Mesendoderm (in vitro differentiated cells): ENCODE data around the gene SQOR.

Experiments
- DNase-seq: peaks from one replicate; pipeline ENCODE4 v3.0.0; 2013
- H2AK5ac ChIP-seq: 2 replicates; pipeline ENCODE4 v1.6.1; 2013; ENCODE audit warnings: low read length, inconsistent platforms
- H2BK120ac ChIP-seq: 2 replicates; pipeline ENCODE4 v1.6.1; 2013; ENCODE audit warnings: low read depth, mild to moderate bottlenecking, low read length, moderate library complexity, mixed read lengths
- H2BK15ac ChIP-seq: replicated peaks from 2 replicates; pipeline ENCODE4 v1.6.1; 2013; ENCODE audit warnings: low read depth, mild to moderate bottlenecking, moderate library complexity
- H2BK5ac ChIP-seq: 2 replicates; pipeline ENCODE4 v1.6.1; 2013; ENCODE audit warnings: low read length, inconsistent platforms
- H3K18ac ChIP-seq: 2 replicates; pipeline ENCODE4 v1.6.1; 2013; ENCODE audit warnings: mild to moderate bottlenecking, low read length, mixed read lengths
- H3K23ac ChIP-seq: one replicate; pipeline ENCODE4 v1.6.1; 2013; ENCODE audit warnings: low read length
- H3K27ac ChIP-seq: 2 replicates; pipeline ENCODE4 v1.5.1; 2013; ENCODE audit warnings: low read depth, mild to moderate bottlenecking, inconsistent platforms, low read length, moderate library complexity
- H3K27me3 ChIP-seq: 2 replicates; pipeline ENCODE4 v1.6.1; 2013; ENCODE audit warnings: low read length, control low read depth, mild to moderate bottlenecking, inconsistent platforms; ENCODE audit not compliant: insufficient read depth, poor library complexity
- H3K36me3 ChIP-seq: 2 replicates; pipeline ENCODE4 v1.6.1; 2013; ENCODE audit warnings: low read length, inconsistent platforms; ENCODE audit not compliant: control insufficient read depth, insufficient read depth
- H3K4ac ChIP-seq: one replicate; pipeline ENCODE4 v1.6.1; 2013; ENCODE audit warnings: low read depth, mild to moderate bottlenecking, low read length, moderate library complexity
- H3K4me1 ChIP-seq: 2 replicates; pipeline ENCODE4 v1.6.1; 2013; ENCODE audit warnings: low read depth, low read length, inconsistent platforms; ENCODE audit not compliant: control insufficient read depth
- H3K4me2 ChIP-seq: 2 replicates; pipeline ENCODE4 v1.6.1; 2013; ENCODE audit warnings: low read length
- H3K4me3 ChIP-seq: 2 replicates; pipeline ENCODE4 v1.5.1; 2013; ENCODE audit warnings: mild to moderate bottlenecking, low read length
- H3K56ac ChIP-seq: one replicate; pipeline ENCODE4 v1.6.1; 2013; ENCODE audit warnings: low read length
- H3K79me1 ChIP-seq: 2 replicates; pipeline ENCODE4 v1.6.1; 2013; ENCODE audit warnings: low read length, inconsistent platforms
- H3K79me2 ChIP-seq: 2 replicates; pipeline ENCODE4 v1.6.1; 2013; ENCODE audit warnings: mild to moderate bottlenecking, low read length; ENCODE audit not compliant: control insufficient read depth, insufficient read depth
- H3K9ac ChIP-seq: 2 replicates; pipeline ENCODE4 v1.6.1; 2013; ENCODE audit warnings: low read length, inconsistent platforms
- H4K5ac ChIP-seq: one replicate; pipeline ENCODE4 v1.6.1; 2013; ENCODE audit warnings: low read length
- H4K8ac ChIP-seq: one replicate; pipeline ENCODE4 v1.6.1; 2013; ENCODE audit warnings: low read depth, mild to moderate bottlenecking, control low read depth, low read length, moderate library complexity
- WGBS: extraction: QIAGEN DNeasy Blood & Tissue Kit; methylation state at CpG from one replicate; pipeline ENCODE4 v1.1.7; 2013; ENCODE audit warnings: low lambda C conversion rate, missing lambda C conversion rate; ENCODE audit not compliant: insufficient coverage; ENCODE audit errors: extremely low coverage; 5-methylcytosine and 5-hydroxymethylcytosine counted together

The SQOR gene

DNA sequence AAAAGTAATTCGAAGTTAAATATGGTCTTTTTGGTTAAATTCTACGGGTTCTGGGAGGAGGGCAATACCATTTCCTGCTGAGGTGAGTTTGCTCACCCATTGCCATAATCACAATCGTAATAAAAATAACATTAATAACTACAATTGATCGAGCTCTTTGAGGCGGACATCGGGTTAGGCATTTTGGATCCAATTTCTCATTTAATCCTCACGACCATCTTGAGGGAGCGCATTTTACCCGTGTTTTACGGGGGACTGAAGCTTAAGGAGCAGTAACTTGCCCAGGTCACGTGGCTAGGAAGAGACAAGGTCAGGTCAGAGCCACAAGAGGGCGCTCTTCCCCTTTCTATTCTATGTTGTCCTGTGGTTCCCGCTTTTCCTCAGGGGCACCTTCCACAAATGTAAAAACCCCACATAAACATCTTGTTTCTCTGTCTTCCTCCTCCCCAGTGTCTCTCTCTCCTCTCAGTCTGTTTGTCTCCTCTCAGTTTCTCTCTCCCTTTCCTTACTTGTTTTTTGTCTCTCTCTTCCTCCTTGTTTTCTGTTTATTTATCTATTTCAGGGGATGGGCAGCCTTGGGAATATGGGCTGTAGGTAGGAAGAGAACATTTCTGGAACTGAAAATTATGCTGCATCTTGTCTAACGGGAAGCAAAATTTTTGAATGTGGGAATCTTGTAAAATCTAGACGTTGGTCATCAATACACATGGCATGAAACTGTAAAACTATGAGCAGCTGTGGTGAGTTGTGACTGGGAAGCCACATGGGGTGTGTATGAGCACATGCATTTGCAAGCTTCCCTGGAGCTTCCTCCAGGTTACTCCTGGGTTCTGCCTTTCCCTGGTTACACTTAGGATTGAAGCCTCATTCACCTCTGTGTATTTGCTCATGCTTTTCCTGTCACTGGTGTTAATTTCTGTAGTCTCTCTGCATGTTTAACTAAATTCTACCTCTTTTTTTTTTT is 71.0 kb downstream of the SQOR start:
- H3K4me2 ChIP-seq = peak overlapping the region; percentile 75
- H3K27ac ChIP-seq = no peak overlapping the region
- H3K27me3 ChIP-seq = no peaks in the 10 kb centered on the region
- H3K4ac ChIP-seq = no peak overlapping the region
- no peak overlapping the region for H2BK120ac ChIP-seq
- H3K79me1 ChIP-seq = no peaks in the 10 kb centered on the region
- H2BK5ac ChIP-seq = no peak overlapping the region
- H3K79me2 ChIP-seq = no peaks in the 10 kb centered on the region
- H3K9ac ChIP-seq = peak overlapping the region; percentile 62
- H4K5ac ChIP-seq = peak overlapping the region; percentile 87
- no peaks in the 10 kb centered on the region for H3K36me3 ChIP-seq
- peak overlapping the region; percentile 23 for H3K4me3 ChIP-seq
- H2AK5ac ChIP-seq = no peak overlapping the region
- no peak overlapping the region for H2BK15ac ChIP-seq
- H3K56ac ChIP-seq = peak overlapping the region; percentile 88
- no CpG with 5 or more reads among the region's 15 CpGs for WGBS
- no peaks in the 10 kb centered on the region for H3K4me1 ChIP-seq
- H4K8ac ChIP-seq = no peak overlapping the region
- H3K23ac ChIP-seq = no peak overlapping the region
- no peak overlapping the region for H3K18ac ChIP-seq
- DNase-seq = peak; percentile 89

DNA sequence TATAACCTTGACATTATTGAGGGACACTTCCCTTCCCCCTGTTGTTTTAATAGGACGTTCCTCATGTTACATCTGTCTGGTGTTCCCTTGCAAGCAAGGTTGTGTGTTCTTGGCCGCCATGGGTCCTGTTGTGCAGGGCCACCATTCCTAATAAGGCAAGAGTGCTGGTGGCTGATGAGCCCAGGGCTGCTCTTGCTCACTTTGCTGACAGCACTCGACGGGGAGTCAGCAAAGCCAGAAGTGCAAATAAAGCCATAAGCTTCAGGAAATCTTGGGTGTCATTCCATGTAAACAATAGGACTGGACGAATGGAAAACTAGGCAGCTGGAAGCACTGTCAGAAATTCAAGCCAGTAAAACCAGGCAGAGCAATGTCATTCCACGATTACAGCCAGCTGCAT is 75.8 kb downstream of the SQOR start:
- Histone ChIP-seq H4K8ac (no peak overlapping the region), H3K4me1 (no peaks in the 10 kb centered on the region), H3K9ac (no peak overlapping the region), H3K79me2 (no peaks in the 10 kb centered on the region), H3K4me3 (no peak overlapping the region), H3K4me2 (no peak overlapping the region), H3K56ac (no peak overlapping the region), H3K4ac (no peak overlapping the region), H3K27me3 (no peaks in the 10 kb centered on the region), H4K5ac (no peak overlapping the region), H2AK5ac (no peak overlapping the region), H3K18ac (no peak overlapping the region), H2BK120ac (no peak overlapping the region), H3K79me1 (no peaks in the 10 kb centered on the region), H2BK5ac (no peak overlapping the region), H2BK15ac (no peak overlapping the region), H3K36me3 (no peaks in the 10 kb centered on the region), H3K23ac (no peak overlapping the region), H3K27ac (no peak overlapping the region)
- no CpG with 5 or more reads among the region's 6 CpGs for WGBS
- no peak for DNase-seq

DNA sequence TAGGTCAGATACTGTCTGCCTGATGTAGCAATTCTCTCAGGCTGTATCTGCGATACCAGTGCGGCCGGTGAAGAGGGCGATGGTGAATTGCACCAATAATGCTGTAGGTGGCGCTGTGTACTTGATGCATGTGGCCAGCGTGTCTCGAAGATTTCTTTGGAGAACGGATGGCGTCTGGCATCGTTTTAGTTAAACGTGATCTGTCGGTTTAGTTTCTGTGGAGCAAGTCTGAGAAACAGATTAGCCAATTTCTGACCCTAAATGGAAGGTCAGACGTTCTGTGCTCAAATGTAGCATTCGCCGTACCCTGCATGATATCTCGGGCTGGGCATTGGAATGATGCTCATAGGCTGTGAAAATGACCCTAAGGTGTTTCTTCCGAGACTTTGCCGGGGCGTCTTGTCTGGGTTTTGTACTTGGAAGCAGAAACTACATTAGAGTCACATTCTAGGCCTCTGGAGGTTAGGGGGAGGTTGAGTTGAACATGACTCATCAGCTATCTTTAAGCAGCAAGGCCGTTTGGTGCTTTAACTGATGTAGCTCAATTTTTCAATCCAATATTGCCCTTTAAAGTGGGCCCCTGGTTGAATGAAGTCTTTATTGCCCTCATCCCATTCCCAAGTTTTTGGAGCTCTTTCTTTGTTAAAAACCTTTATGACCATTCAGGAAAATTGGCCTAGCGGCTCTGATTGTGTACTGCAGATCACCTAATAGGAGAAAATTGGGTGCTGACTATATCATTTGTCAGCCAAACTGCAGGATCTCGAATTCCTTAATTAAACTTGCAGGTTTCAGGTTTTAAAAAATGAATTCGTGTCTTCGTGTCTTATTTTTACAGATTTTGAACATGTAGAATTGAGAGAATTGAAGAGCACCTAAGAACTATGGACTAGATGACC is 80.0 kb downstream of the SQOR start:
- Histone ChIP-seq H3K4me1 (peaks cover 2% of the 10 kb centered on the region), H3K56ac (peak overlapping the region; percentile 40), H3K27me3 (no peaks in the 10 kb centered on the region), H3K4me2 (peak overlapping the region; percentile 6), H3K27ac (no peak overlapping the region), H3K23ac (no peak overlapping the region), H2BK15ac (no peak overlapping the region), H2BK5ac (no peak overlapping the region), H3K79me1 (no peaks in the 10 kb centered on the region), H3K18ac (no peak overlapping the region), H3K4me3 (no peak overlapping the region), H2AK5ac (no peak overlapping the region), H3K79me2 (no peaks in the 10 kb centered on the region), H4K5ac (no peak overlapping the region), H3K36me3 (no peaks in the 10 kb centered on the region), H2BK120ac (no peak overlapping the region), H3K4ac (no peak overlapping the region), H4K8ac (no peak overlapping the region), H3K9ac (no peak overlapping the region)
- WGBS = no CpG with 5 or more reads among the region's 24 CpGs
- DNase-seq = peak; percentile 83

DNA sequence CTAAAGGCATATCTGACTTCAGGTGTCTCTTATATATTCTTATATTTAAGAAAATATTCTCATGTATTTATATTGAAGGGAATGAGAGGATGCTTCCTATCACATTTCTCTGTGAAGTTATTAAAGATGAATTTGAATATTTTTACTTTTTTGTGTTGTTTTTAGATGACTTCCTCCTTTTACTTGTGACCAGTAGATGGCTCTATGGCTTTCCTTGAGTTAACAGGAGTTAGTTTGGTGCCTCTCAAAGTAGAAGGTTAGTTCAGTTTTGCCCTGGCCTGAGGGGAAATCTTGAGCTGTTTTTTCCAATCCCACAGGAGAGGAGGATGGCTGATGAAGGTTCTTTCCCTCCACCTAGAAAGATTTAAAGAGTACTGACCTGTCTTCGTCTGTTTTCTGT is 80.7 kb downstream of the SQOR start:
- no peak overlapping the region for H3K9ac ChIP-seq
- peak; percentile 63 for DNase-seq
- no peak overlapping the region for H2BK120ac ChIP-seq
- H3K27me3 ChIP-seq = no peaks in the 10 kb centered on the region
- no peak overlapping the region for H2BK5ac ChIP-seq
- no peaks in the 10 kb centered on the region for H3K79me2 ChIP-seq
- H4K5ac ChIP-seq = no peak overlapping the region
- no peak overlapping the region for H4K8ac ChIP-seq
- no peak overlapping the region for H2AK5ac ChIP-seq
- no peak overlapping the region for H3K4ac ChIP-seq
- H3K56ac ChIP-seq = no peak overlapping the region
- no peak overlapping the region for H2BK15ac ChIP-seq
- H3K36me3 ChIP-seq = no peaks in the 10 kb centered on the region
- H3K79me1 ChIP-seq = no peaks in the 10 kb centered on the region
- no peak overlapping the region for H3K4me2 ChIP-seq
- H3K23ac ChIP-seq = no peak overlapping the region
- H3K4me1 ChIP-seq = peaks cover 2% of the 10 kb centered on the region
- no peak overlapping the region for H3K18ac ChIP-seq
- H3K27ac ChIP-seq = no peak overlapping the region
- H3K4me3 ChIP-seq = no peak overlapping the region
- WGBS = no CpG with 5 or more reads among the region's 1 CpG

DNA sequence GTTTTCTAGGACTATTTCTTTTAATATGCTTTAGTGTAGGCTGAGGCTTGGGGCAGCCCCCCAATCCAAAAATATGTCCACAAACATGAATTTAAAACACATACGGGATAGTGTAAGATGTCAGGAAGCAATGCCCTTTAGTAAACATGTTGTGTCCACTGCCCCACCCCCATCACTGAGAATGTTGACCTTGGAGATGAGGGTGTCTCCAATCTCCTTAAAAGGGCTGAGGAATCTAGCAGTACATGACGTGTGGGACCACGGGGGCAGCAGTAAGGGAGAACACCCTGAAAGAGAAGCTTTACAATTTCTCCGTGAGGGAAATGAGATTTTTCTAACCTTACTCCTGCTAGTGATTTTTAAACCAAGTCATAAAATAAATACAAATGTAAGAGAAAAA is 84.7 kb downstream of the SQOR start:
- H3K4me2 ChIP-seq = no peak overlapping the region
- DNase-seq = peak; percentile 81
- no peak overlapping the region for H3K18ac ChIP-seq
- no peak overlapping the region for H2BK15ac ChIP-seq
- no peak overlapping the region for H3K4me3 ChIP-seq
- no peak overlapping the region for H3K56ac ChIP-seq
- H3K4ac ChIP-seq = no peak overlapping the region
- no peak overlapping the region for H4K8ac ChIP-seq
- H3K27me3 ChIP-seq = no peaks in the 10 kb centered on the region
- H3K79me2 ChIP-seq = no peaks in the 10 kb centered on the region
- H3K36me3 ChIP-seq = no peaks in the 10 kb centered on the region
- no peak overlapping the region for H2BK5ac ChIP-seq
- no peak overlapping the region for H2AK5ac ChIP-seq
- no peak overlapping the region for H2BK120ac ChIP-seq
- no CpG with 5 or more reads among the region's 4 CpGs for WGBS
- no peak overlapping the region for H4K5ac ChIP-seq
- peaks cover 2% of the 10 kb centered on the region for H3K4me1 ChIP-seq
- no peak overlapping the region for H3K9ac ChIP-seq
- no peak overlapping the region for H3K27ac ChIP-seq
- H3K23ac ChIP-seq = no peak overlapping the region
- H3K79me1 ChIP-seq = no peaks in the 10 kb centered on the region
